HEK293T (cell line): ENCODE results near the gene RAPH1.

Source experiments
- FOXK2 ChIP-seq: fragments of 450-650 bp; IDR thresholded peaks from 2 replicates; pipeline ENCODE4 v1.6.1; 2016; ENCODE audit warnings: mild to moderate bottlenecking
- FOXM1 ChIP-seq: fragments of 450-650 bp; IDR thresholded peaks from 2 replicates; pipeline ENCODE4 v1.6.1; 2017; ENCODE audit warnings: mild to moderate bottlenecking, borderline replicate concordance
- HDGF ChIP-seq: fragments of 450-650 bp; IDR thresholded peaks from 2 replicates; pipeline ENCODE4 v1.6.1; 2017; ENCODE audit warnings: antibody characterized with exemption, borderline replicate concordance
- LEF1 ChIP-seq: fragments of 450-650 bp; IDR thresholded peaks from 2 replicates; pipeline ENCODE4 v1.6.1; 2017; ENCODE audit warnings: mild to moderate bottlenecking, borderline replicate concordance
- SUZ12 ChIP-seq: fragments of 450-650 bp; IDR thresholded peaks from 2 replicates; pipeline ENCODE4 v1.6.1; 2016; ENCODE audit warnings: mild to moderate bottlenecking

DNA sequence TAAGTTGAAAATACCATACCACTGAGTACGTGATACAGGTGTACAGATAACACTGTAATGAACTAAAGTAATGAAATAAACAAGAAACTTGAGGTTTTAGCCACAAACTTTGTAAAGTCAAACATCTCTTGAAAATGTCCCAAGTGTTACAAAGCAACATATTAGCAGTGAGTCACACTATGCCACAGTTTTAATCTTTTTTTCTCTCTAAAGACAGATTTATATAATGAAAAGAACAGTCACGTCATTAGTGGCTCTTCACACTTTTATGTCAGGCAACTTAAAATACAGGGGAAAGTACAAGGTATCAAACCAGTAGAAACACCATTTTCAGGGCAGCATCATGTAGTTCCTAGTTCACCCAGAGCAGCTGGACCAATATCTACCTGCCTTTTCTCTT lies 42.1 kb downstream of the RAPH1 start:
- no peak for TF ChIP-seq FOXK2
- no peak for TF ChIP-seq HDGF
- no peak for TF ChIP-seq FOXM1
- no peak for TF ChIP-seq SUZ12
- TF ChIP-seq LEF1: no peak
